IMR-90 (cell line): ENCODE results near the gene ALDH3A2.

ENCODE experiments used
- CTCF ChIP-seq: conservative IDR thresholded peaks from 2 replicates; pipeline ENCODE4 v1.5.1; 2012; ENCODE audit warnings: mild to moderate bottlenecking, low read depth, low read length, improper control_type of control experiment
- POLR2A ChIP-seq: IDR thresholded peaks from 2 replicates; pipeline ENCODE4 v1.6.1; 2012; ENCODE audit warnings: mild to moderate bottlenecking, low read depth, low read length
- RAD21 ChIP-seq: IDR thresholded peaks from 2 replicates; pipeline ENCODE4 v1.6.1; 2012; ENCODE audit warnings: low read length, improper control_type of control experiment
- RCOR1 ChIP-seq: IDR thresholded peaks from 2 replicates; pipeline ENCODE4 v1.6.1; 2012; ENCODE audit warnings: mild to moderate bottlenecking, low read length, improper control_type of control experiment; ENCODE audit not compliant: insufficient replicate concordance

GRCh38 chr17:19610311-19610710 is 38.2 kb upstream of the ALDH3A2 start:
- TF ChIP-seq POLR2A (no peak), CTCF (no peak), RCOR1 (no peak), RAD21 (no peak)
